ACHN (cell line): Measurements from ENCODE around the gene BASP1.
A peak's percentile ranks its signal among the peaks of the same experiment; 100 is the strongest.
"Not testable (repeated sequence)": the region's sequence is repeated elsewhere in the genome, so short reads cannot be mapped to it uniquely, and the experiment has no call there.

Source experiments
- DNase-seq: peaks from one replicate; pipeline ENCODE4 v3.0.0-alpha.2; 2015
- in situ Hi-C: cut with HindIII; loops from 2 replicates; pipeline ENCODE4 v1.10.0; 2017; ENCODE audit warnings: low sequenced_read_pairs, low pct_ligation_motif_present, low pct_unique_long_range_greater_than_20kb

Gene BASP1

GRCh38 chr5:17235731-17236330 is 18.4 kb downstream of the BASP1 start:
- in situ Hi-C loops = no loop called here
- DNase-seq = no peak

GRCh38 chr5:17238521-17239041 is 21.1 kb downstream of the BASP1 start:
- in situ Hi-C loops = no loop called here

GRCh38 chr5:17239953-17240352 is 22.5 kb downstream of the BASP1 start:
- in situ Hi-C loops = no loop called here
- DNase-seq = no peak

More at GRCh38 chr5:17238521-17239041, 21.1 kb downstream of the BASP1 start:
- peak; percentile 17 for DNase-seq

- DNase-seq = no peak
- in situ Hi-C loops = no loop called here
These were observed 23.1 kb downstream of the BASP1 start for GRCh38 chr5:17240487-17240886.

DNA sequence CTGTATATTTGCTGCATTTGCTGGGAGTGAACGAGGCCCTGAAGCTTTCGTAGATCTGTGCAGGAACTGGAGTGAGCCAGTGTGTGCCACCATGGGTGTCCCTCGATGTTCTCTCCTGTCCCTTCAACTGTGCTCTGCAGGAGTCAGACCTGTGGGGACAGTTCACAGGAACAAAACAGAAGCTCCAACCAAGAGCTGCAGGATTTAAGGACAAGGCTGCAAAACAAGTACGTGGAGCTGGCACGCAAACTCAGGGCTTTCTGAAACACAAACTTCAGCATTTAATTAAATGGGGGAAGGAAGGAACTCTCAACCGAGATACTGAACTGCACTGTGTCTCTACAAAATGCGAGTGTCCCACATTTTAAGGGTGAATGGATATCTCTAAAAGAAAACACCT is 24.2 kb downstream of the BASP1 start:
- DNase-seq = no peak
- in situ Hi-C loops = no loop called here

DNA sequence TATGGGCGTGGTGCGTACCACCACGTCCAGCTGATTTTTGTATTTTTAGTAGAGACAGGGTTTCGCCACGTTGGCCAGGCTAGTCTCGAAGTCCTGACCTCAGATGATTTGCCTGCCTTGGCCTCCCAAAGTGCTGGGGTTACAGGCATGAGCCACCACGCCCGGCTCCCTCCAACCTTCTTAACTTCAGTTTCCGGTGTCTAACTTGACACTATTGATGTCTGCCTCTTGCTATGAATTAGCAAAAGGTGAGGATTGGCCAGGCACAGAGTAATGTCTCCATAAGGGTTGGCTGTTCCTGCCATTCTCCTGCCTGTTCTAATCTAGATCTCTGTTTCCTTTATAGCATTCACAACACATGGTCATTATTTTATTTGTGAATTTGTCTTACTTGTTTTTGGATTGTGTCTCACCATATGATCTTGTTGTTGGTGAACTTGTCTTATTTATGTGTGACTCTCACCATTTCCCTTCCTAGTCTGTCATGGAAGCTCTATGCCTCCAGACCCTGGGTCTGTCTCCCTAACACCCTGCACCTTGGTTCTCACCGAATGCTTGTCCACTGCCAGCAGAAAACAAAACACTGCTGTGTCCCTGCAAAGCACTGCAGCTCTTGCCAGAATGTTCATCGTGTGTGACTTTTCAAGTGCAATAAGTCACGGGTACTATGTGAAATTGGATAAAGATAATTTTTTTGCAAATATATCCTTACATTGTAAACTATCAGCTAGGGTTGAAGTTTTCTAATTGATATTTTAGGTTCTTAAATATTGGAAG is 26.0 kb downstream of the BASP1 start:
- in situ Hi-C loops = no loop called here
- no peak for DNase-seq

DNA sequence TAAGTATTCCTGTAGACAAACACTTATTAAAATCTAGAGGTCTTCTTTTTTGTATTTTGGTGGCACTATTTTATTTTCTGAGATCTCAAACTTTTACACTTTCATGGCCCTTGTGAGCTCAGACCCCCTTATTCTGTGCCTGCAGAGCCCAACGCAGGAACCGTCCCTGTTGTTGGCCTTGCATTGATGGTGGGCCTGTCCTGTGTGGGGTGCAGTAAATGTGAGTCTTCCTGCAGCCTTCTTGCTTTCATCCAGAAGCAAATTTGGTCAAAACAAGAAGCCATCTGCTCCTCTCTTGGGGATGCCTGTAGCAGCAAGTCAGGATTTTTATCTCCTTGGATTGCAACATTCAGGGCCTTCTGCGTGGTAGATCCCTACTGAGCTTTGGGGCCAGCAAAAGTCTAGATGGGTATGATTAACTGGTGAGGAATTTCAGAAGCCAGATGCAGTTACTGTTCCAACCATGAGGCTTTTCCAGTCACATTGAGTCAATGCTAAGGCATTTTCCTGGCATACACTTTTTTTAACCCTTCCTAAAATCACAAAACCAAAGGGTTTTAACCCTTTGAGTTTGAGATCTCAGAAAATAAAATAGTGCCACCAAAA is 31.7 kb downstream of the BASP1 start:
- peak; percentile 94 for DNase-seq
- in situ Hi-C loops = no loop called here

GRCh38 chr5:17249841-17250240 is 32.4 kb downstream of the BASP1 start:
- in situ Hi-C loops = not testable (repeated sequence)

DNA sequence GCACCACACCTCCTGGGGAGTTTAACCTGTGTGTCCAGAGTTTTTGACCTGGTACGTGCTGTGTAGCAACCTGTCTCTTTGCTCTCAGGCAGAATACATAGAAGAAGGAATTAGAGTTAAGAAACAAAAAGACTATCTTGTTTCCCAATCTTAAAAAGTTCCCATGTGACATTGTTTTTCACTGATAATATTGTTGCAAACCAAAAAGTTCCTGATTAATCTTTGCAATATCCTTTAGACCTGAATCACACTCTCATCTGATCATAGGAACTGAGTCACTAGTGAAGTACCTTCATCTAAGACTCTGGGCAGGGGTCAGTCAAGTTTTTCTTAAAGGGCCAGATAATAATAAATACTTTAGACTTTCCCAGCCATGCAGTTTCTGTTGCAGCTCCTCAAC is 35.1 kb downstream of the BASP1 start:
- in situ Hi-C loops = no loop called here
- peak; percentile 29 for DNase-seq

More at GRCh38 chr5:17249841-17250240, 32.4 kb downstream of the BASP1 start:
- not testable (repeated sequence) for DNase-seq

DNA sequence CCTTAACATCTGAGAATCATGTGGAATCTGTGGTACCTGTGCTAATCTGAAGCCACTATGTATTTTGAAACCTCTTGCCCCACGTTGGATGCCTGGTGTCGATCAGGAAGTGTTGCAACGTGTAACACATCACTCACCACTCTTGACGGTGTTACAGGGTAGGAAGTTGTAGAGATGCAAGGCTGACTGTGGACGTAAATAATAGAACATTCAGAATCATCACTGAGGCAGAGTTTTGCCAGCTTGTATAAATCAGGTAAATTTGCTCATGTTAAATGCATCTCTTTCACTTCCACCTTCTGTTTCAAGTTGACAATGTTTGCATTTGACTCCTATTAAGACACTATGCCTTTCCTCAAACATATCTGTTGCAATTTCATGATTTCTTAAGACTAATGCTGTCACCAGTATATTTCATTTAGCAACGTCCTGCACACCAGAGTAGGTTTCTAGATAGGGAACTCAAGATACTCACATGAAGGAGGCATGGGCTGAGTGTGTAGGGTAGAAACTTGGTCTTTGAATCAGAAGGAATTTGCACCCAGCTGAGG is 38.1 kb downstream of the BASP1 start:
- in situ Hi-C loops = no loop called here
- DNase-seq = no peak

- no peak for DNase-seq
- in situ Hi-C loops = no loop called here
These were observed 38.7 kb downstream of the BASP1 start for GRCh38 chr5:17256171-17256570.

GRCh38 chr5:17256839-17257238 is 39.4 kb downstream of the BASP1 start:
- DNase-seq = no peak
- in situ Hi-C loops = no loop called here

GRCh38 chr5:17257705-17258273 is 40.4 kb downstream of the BASP1 start:
- DNase-seq = no peak
- in situ Hi-C loops = no loop called here

- in situ Hi-C loops = no loop called here
- no peak for DNase-seq
These were observed 41.0 kb downstream of the BASP1 start for GRCh38 chr5:17258431-17258830.

DNA sequence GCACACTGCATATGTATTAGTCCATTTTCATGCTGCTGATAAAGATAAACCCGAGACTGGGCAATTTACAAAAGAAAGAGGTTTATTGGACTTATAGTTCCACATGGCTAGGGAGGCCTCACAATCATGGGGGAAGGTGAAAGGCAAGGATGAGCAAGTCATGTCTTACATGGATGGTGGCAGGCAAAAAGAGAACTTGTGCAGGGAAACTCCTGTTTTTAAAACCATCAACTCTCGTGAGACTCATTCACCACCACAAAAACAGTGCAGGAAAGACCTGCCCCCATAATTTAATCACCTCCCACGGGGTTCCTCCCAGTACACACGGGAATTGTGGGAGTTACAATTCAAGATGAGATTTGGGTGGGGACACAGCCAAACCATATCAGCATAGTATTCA is 41.6 kb downstream of the BASP1 start:
- in situ Hi-C loops, DNase-seq: not testable (repeated sequence)

- in situ Hi-C loops = no loop called here
- no peak for DNase-seq
These were observed 42.3 kb downstream of the BASP1 start for GRCh38 chr5:17259630-17260257.

- in situ Hi-C loops = no loop called here
- no peak for DNase-seq
These were observed 43.1 kb downstream of the BASP1 start for GRCh38 chr5:17260549-17260948.

- no peak for DNase-seq
- in situ Hi-C loops = no loop called here
These were observed 43.6 kb downstream of the BASP1 start for GRCh38 chr5:17261075-17261474.

DNA sequence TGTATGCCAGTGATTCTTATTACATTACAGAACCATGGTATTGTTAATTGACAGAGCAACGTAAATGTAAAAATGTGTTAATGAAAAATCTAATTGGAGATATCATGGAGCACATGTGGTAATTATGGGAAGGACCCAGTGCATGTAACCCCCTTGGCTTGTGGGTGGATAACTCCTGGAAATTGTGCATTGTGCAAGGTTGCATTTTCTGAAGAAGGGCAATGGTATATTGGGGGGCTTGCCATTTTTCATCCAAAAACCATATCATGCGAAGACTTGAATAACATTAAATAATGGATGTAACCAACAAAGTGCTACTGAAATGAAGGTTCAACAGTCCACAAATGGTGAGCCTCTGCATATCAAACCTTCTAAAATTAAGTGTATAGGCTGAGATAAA is 47.6 kb downstream of the BASP1 start:
- no peak for DNase-seq
- in situ Hi-C loops = no loop called here
